GM21360 (cell line): ENCODE results near the gene COL4A4.
"Not testable (repeated sequence)": the region's sequence is repeated elsewhere in the genome, so short reads cannot be mapped to it uniquely, and the experiment has no call there.

Source experiments
- ATAC-seq: cut with Tn5 transposase; IDR thresholded peaks from one replicate; pipeline ENCODE4 v1.9.1; 2021; ENCODE audit warnings: mild to moderate bottlenecking, moderate library complexity; ENCODE audit not compliant: unreplicated experiment

The COL4A4 gene

GRCh38 chr2:227163998-227164762 lies at the start of gene COL4A4, which contains the start of gene COL4A3:
Gene COL4A4 (minus strand): TSS chr2:227164205. CDS start chr2:227147483, 16,722 bp downstream.
Gene COL4A3 (plus strand): TSS chr2:227164624. CDS start chr2:227164727, 103 bp downstream.
- peak; percentile 58 for ATAC-seq

GRCh38 chr2:227207573-227207972 lies 43.6 kb upstream of the COL4A4 start:
- no peak for ATAC-seq

GRCh38 chr2:227206406-227206805 lies 42.4 kb upstream of the COL4A4 start:
- ATAC-seq: no peak

- no peak for ATAC-seq
These were observed 41.7 kb upstream of the COL4A4 start for GRCh38 chr2:227205701-227206100.

GRCh38 chr2:227204452-227204851 lies 40.4 kb upstream of the COL4A4 start:
- ATAC-seq: no peak

- ATAC-seq: no peak
These were observed 37.8 kb upstream of the COL4A4 start for GRCh38 chr2:227201771-227202170.

- ATAC-seq: no peak
These were observed 34.9 kb upstream of the COL4A4 start for GRCh38 chr2:227198866-227199265.

- no peak for ATAC-seq
These were observed 30.2 kb upstream of the COL4A4 start for GRCh38 chr2:227194219-227194618.

GRCh38 chr2:227192491-227192890 lies 28.5 kb upstream of the COL4A4 start:
- no peak for ATAC-seq

GRCh38 chr2:227191367-227191766 lies 27.4 kb upstream of the COL4A4 start:
- ATAC-seq: no peak

- ATAC-seq: no peak
These were observed 24.3 kb upstream of the COL4A4 start for GRCh38 chr2:227188292-227188691.

GRCh38 chr2:227186751-227187150 lies 22.7 kb upstream of the COL4A4 start:
- no peak for ATAC-seq

- ATAC-seq: no peak
These were observed 21.7 kb upstream of the COL4A4 start for GRCh38 chr2:227185615-227186232.

- ATAC-seq: no peak
These were observed 19.8 kb upstream of the COL4A4 start for GRCh38 chr2:227183657-227184367.

- no peak for ATAC-seq
These were observed 18.8 kb upstream of the COL4A4 start for GRCh38 chr2:227182765-227183164.

GRCh38 chr2:227180770-227181169 lies 16.8 kb upstream of the COL4A4 start:
- ATAC-seq: no peak

- no peak for ATAC-seq
These were observed 16.1 kb upstream of the COL4A4 start for GRCh38 chr2:227179988-227180685.

- no peak for ATAC-seq
These were observed 13.8 kb upstream of the COL4A4 start for GRCh38 chr2:227177592-227178336.

- ATAC-seq: not testable (repeated sequence)
These were observed 7.8 kb upstream of the COL4A4 start for GRCh38 chr2:227171779-227172178.

GRCh38 chr2:227164763-227165291 lies 822 bp upstream of the COL4A4 start:
- ATAC-seq: peak; percentile 69
